Activated CD4-positive, CD25-positive, alpha-beta regulatory T cell treated with anti-CD3 and anti-CD28 coated beads, Interleukin-2, amount 50 U/mL, for 72 hours (primary cell): ENCODE data around the gene KCNQ1OT1.
"Not testable (repeated sequence)": the region's sequence is repeated elsewhere in the genome, so short reads cannot be mapped to it uniquely, and the experiment has no call there.

ENCODE experiments used
- DNase-seq: peaks from one replicate; pipeline ENCODE4 v3.0.0; 2021

The KCNQ1OT1 gene

DNA sequence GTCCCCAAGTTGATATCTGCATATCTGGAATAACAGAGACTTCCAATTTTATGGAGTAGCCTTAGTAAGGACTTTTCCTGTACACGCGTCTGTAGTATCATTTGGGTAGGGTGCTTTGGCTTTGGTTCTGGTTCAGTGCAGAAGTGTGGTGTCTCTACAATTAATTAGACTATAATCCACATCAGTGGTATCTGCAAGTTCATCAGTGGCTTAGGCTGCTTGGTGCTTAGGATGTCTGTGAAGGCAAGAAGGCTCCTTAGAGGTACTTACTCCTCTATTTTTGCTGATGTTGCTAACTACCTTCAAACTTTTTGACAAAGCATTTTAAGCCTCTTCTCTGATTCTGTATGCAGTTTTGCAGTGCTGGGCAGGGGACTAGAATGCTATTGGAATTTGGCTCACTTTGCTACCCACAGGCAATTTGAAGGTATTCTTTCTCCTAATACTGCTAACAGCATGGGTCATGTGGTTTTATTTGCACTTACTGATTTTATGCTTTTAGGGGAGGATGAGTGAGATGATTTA is 49.4 kb downstream of the KCNQ1OT1 start:
- DNase-seq: no peak

DNA sequence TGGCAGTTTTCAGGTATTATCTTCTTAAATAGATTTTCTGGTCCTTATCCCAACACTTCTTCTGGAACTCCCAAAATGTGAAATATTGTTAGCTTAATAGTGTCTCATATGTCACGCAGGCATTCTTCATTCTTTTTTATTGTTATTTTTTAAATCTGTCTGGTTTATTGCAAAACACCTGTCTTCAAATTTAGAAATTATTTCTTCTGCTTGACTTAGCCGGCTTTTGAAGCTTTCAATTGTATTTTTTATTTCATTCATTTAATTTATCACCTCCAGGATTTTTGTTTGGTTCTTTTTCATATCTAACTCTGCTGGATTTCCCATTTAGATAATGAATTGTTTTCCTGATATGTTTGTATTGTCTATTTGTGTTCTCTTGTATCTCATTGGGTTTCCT is 49.9 kb downstream of the KCNQ1OT1 start:
- no peak for DNase-seq

DNA sequence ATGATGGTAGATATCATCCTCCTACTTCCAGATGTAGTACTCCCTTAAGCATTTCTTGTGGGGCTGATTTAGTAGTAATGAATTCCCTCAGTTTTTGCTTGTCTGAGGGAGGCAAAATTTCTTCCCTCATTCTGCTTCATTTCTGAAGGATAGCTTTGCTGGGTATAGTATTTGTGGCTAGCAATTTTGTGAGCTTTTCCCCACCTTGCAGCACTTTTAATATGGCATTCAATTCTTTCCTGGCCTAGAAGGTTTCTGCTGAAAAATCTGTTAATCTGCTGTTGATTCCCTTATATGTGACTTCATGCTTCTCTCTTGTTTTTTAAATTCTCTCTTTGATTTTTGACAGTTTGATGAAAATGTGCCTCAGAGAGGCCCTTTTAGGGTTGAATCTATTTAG is 50.4 kb downstream of the KCNQ1OT1 start:
- DNase-seq: no peak

DNA sequence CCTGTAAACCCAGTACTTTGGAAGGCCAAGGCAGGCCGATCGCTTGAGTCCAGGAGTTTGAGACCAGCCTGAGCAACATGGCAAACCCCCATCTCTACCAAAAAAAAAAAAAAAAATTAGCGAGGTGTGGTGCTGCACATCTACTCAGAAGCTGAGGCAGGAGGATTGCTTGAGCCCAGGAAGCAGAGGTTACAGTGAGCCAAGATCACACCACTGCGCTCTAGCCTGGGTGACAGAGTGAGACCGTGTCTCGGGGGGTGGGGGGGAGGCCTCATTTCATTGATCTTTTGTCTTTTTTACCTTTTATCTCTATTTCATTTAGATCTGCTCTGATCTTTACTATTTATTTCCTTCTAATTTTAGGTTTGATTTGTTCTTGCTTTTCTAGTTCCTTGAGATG is 51.8 kb downstream of the KCNQ1OT1 start:
- no peak for DNase-seq

DNA sequence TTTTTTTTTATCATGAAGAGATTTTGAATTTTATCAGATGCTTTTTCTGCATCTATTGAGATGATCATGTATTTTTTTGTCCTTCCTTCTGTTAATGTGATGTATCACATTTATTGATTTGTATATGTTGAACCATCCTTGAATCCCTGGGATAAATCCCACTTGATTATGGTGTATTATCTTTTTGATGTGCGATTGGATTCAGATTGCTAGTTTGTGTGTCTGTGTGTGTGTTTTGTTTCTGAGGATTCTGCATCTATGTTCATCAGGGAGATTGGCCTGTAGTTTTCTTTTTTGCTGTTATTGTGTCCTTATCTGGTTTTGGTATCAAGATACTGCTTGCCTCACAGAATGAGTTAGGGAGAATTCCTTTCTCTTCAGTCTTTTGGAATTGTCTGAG is 52.6 kb downstream of the KCNQ1OT1 start:
- DNase-seq: no peak

DNA sequence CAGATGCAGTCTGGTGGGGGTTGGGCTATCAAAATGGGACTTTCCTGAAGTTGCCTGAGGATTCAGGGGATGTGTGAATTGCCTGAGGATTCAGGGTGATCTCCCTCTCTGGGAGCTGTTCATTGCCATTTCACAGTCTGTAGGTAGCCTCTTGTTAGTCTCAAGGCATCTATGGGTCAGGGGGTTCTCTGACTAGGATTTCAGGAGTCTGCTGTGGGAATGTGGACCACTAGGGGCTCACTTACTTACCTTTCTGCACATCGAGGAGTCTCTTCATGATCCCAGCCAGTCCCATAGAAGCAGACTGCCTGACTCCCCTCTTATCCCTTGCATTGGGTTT is 54.0 kb downstream of the KCNQ1OT1 start:
- no peak for DNase-seq

DNA sequence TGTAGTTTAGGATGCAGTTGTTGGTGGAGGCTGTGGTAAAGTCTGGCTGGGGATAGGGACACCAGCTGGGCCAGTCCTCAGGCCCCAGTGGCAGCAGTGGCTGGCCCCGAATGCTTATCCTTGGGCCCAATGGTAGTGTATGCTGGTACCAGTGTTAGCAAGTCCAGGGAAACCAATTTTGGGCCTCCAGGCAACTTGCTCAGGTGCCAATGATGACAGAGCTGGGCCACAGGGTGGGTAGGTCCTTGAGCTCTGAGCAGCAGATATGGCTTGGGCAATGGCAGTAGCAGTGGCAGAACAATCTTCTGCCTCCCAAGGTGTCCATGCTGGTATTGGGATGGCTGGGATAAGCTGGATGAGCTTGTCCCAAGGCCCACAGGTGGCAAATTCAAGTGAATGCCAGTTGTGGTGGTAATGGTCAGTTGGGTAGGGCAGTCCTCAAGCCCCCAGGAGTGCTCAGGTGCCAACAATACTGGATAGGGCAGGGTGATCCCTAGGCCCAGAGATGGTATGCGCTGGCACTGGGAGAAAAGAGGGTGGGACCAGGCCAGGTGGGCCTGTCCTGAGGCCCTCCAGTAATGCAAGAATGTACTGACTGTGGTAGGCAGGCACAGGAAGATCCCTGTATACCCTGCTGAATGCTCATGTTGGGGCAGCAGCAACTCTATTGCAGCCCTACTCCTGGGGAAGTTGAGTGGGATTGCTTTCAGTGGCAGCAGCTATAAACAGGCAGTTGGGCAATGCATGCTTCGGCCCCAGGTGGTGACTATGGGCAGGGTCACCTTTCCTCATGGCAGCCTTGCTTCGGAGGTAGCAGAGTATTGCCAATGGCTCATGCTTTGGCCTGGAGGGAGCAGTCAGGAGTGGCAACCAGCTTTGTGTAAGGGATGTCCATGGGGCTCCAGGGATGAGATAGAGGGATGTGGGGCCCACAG is 54.7 kb downstream of the KCNQ1OT1 start:
- DNase-seq: no peak

DNA sequence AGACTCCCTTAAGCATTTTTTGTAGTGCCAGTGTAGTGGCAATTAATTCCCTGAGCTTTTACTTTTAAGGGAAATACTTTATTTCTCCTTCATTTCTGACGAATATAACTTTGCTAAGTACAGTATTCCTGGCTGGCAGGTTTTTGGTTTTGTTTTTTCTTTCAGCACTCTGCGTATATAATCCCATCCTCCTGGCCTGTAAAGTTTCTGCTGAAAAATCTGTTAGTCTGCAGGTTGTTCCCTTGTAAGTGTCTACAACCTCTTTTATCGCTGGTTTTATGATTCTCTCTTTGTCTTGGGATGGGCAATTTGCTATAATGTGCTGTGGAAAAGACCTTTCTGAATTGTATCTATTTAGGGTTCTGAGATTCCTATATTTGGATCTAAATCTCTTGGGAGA is 56.0 kb downstream of the KCNQ1OT1 start:
- no peak for DNase-seq

DNA sequence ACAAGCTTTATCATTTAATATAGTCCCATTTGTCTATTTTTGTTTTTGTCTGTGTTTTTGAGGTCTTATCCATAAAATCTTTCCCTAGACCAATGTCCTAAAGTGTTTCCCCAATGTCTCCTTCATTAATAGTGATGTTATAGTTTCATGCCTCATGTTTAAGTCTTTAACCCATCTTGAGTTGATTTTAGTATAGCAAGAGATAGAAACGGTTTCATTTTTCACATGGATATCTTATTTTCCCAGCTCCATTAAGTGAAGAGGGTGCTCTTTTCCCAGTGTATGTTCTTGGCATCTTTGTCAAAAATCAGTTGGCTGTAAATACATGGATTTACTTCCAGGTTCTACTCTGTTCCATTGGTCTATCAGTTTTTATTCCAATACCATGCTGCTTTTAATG is 58.2 kb downstream of the KCNQ1OT1 start:
- DNase-seq: no peak

DNA sequence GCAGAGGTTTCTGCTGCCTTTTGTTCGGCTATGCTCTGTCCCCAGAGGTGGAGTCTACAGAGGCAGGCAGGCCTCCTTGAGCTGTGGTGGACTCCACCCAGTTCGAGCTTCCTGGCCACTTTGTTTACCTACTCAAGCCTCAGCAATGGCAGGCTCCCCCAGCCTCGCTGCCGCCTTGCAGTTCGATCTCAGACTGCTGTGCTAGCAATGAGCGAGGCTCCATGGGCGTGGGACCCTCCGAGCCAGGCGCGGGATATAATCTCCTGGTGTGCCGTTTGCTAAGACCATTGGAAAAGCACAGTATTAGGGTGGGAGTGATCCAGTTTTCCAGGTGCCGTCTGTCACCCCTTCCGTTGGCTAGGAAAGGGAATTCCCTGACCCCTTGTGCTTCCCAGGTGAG is 60.0 kb downstream of the KCNQ1OT1 start:
- DNase-seq: not testable (repeated sequence)

DNA sequence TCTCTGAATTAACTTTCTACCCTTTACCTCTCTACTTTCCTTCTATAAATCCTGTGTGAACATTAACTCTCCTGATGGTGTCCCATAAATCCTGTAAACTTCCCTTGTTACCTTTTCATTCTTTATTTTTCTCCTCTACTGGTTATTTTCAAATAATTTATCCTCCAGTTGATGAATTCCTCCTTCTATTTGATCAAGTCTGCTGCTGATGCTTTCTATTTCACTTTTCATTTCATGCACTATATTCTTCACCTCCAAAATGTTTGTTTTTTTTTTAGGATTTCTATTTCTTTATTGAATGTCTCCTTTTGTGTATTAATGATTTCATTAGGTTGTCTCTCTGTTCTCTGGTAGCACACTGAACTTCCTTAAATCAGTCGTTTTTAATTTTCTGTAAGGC is 68.6 kb downstream of the KCNQ1OT1 start:
- DNase-seq: no peak

DNA sequence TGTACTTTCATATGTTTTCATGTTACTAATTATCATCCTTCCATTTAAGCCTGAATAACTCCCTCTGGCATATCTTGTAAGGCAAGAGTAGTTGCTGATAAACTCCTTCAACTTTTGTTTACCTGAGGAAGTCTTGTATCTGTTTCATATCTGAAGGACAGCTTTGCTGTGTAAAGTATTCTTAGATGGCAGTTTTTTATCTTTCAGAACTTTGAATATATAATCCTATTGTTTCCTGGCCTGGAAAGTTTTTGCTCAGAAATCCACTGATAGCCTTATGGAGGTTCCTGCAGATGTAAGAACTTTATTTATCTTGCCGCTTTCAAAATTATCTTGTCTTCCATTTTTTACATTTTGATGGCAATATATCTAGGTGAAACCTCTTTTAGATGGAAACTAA is 69.1 kb downstream of the KCNQ1OT1 start:
- DNase-seq: no peak

DNA sequence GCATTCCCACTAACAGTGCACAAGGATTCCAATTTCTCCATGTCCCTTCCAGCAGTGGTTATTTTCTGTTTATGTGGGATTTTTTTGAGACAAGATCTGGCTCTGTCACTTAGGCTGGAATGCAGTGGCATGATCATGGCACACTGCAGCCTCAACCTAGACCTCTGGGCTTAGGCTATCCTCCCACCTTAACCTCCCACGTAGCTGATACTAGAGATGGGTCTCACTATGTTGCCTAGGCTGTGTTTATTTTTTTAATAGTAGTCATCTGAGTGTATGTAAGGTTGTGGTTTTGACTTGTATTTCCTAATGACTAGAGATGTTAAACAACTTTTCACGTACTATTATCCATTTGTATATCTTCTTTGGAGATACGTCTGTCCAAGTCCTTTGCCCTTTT is 74.6 kb downstream of the KCNQ1OT1 start:
- no peak for DNase-seq

DNA sequence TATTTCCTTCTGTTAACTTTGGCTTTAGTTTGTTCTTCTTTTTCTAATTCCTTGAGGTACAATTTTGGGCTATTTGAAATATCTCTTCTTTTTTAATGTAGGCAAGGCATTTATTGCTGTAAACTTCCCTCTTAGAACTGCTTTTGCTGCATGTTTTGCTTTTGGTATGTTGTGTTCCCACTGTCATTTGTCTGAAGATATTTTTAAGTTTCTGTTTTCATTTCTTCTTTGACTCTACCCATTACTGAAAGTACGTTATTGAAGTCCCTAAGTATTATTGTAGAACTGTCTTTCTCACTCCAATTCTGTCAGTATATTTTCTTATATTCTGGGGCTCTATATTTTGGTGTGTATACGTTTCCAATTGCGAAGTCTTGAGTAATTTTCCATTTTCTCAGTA is 77.9 kb downstream of the KCNQ1OT1 start:
- DNase-seq: no peak

DNA sequence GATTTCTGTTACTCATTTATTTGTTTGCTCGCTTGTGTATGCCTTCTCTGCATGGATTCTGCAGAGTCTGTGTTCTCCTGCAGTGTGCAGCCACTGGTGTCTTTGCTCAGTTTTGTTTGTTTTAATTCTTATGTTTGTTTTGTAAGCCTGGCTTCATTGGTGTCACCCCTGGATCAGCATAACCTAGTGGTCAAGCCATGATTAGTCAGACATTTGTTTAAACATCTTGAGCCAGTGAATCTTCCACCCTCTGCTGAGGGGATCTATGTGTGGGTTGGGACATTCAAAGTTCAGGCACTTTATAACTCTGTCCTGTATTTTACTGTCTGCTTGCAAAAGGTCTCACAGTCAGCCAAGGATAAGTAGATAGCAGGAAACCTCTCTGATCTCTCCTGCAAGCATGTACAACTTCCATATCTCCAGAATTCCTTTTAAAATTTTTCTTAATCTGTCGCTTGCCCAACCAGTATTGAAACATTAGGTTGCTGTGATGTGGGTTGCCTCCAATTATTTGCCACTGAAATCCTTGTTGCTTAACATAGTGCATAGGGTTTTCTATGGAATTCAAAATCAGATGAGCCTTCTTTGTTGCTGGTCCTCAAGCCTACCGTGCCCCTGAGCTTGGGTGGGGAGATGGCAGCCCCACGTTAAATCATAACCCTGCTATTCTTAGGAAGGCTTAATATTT is 86.8 kb downstream of the KCNQ1OT1 start:
- DNase-seq: no peak

DNA sequence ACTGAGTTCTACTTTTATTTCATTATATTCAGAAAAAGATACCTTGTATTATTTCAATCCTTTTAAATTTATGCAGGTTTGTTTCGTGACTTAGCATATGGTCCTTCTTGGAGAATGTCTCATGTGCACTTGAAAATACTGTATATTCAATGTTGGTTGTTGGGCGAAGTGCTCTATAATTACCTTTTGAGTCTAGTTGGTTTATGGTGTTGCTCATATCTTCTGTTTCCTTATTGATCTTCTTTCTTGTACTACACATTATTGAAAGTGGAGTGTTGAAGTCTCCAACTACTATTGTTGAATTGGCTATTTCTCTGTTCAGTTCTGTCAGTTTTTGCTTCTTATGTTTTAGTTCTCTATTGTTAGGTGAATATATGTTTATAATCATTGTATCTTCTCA is 90.4 kb downstream of the KCNQ1OT1 start:
- DNase-seq: no peak

DNA sequence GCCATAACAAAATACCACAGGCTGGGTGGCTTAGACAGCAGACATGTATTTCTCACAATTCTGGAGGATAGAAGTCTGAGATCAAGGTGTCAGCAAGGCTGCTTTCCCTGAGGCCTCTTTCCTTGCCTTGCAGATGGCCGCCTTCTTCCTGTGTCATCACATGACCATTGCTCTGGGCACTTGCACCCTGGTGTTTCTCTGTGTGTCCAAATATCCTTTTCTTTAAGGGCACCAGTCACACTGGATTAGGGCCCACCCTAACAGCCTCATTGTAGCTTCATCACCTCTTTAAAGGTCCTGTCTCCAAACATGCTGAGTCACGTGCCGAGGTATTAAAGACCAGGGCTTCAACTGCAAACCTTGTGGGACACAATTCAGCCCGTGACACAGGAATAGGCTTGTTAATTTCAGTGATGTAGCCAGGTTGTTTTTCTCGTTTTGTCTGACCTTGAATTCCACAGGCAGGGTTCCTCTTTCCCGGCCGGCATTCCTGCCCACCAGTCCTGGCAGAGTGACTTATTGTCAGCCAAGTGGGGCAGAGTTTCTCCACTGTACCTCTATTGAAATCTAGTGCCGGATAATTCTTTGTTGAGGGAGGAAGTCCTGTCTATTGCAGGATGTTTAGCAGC is 100.1 kb downstream of the KCNQ1OT1 start:
- DNase-seq: no peak

DNA sequence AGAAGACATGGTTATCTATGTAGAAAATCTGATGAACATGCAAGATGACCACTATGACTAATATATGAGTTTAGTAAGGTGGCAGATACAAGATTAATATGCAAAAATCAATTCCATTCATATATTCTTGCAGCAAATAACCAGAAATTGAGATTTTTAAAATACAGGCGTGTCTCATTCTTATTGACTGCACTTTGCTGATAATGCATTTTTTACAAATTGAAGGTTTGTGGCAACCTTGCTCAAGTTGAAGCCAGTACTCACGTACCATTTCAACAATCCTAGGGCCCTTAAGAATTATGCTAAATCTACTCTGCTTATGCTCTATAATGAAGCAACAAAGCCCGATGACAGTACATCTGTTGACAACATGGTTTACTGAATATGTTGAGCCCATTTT is 104.6 kb downstream of the KCNQ1OT1 start:
- no peak for DNase-seq

DNA sequence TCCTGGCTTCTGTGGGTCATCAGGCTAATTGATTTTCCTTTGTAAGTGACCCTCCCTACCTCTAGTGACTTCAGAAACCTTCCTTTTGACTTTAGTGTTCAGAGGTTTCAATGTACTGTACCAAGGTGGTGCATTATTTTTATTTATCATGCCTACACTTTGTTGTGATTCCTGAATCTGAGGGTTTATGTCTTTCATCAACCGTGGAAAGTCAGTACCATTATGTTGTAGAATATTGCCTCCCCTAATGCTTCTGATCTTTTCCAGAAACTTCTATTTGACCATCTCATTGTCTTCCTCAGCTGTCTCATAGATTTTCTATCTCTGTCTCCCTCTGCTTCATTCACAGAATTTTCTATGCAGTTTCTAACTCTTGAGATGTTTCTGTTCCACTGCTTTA is 105.5 kb downstream of the KCNQ1OT1 start:
- DNase-seq: no peak

DNA sequence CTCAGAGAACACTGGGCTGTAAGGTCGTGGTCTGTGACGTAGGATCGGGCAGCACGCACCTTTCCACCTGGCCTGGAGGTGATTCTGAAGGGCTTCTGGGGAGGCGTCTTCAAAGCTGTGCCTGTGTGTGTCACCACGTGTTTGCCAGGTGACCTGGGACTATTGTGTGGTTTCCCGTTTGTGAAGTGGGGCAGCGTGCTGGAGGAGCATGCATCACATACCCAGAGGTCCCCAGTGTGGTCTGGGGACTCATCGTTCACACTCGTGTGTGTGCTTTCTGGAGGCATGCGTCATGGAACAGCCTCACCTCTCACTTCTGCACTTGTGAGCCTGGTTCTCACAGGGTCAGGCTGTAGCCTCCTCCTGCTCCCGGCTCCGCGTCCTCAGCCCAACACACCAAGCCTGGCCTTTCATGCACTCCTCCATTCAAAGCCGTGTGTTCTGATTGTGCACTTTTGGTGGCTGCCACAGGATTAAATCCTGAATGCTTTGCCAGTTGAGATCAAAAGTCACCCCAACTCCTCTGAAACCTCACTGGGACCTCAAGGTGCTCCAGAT is 106.3 kb downstream of the KCNQ1OT1 start:
- DNase-seq: no peak

DNA sequence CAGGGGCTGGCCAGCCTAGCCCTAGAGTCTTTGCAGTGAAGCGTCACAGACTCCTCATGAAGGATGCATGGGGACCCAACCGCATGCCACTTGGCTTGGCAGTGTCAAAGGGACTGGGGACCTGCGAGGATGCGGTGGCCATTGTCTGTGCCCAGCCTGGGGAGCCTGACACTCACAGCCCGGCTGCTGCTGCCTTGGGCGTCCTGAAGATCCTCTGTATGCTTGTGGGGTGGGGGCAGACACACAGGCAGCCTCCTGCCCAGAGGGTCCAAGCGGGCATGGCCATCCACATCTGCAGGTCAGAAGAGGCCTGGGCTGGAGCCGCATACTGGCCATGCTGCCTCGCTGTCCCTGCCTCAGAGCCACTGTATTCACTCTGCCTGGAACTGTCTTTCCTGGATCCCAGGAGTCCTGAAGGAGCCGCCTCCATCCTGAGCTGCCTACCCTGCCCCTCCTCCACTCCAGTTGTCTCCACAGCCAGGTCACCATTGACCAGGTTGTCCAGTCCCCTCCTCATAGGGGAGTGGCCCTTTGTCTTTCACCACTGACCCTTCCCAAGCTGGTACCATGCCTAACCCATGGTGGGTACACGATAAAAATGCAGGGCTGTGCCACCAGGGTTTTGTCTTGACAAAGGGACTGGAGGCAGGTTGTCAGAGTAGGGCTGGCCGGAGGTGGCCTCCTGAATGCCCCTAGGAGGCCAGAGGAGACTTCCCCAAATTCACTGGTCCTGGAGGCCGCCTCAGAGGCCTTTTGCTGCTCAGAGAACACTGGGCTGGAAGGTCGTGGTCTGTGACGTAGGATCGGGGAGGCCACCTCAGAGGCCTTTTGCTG is 107.0 kb downstream of the KCNQ1OT1 start:
- no peak for DNase-seq

DNA sequence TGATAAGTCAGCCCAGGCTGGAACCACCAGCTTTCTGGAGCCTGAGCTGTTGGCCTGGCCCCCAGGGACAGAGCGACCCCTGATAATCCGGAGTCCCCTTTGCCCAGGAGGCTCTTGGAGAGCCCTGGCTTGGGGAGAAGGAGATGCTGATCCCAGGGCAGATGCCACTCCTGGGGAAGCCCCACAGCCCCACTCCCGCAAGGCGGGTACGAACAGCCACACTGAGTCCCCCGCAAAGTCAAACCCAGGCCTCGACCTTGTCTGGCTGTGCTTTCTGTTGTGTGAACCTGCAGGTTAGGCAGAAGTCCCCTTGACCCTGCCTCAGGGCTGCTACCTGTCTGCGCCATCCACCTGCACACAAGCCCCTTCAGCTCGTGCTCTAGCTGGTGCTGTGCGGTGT is 108.0 kb downstream of the KCNQ1OT1 start:
- DNase-seq: no peak
